Thoracic aorta (tissue), 2 donors: ENCODE data around the gene PLA2G15. TPM values are rescaled to one million over a fixed set of nuclear protein-coding genes. Genes with fewer than 3 reads are reported as not detected.

Experiments used
- ATAC-seq: fragments of 150-250 bp; one replicate; pipeline ENCODE4 v1.8.0; 2017; ENCODE audit warnings: low read depth; ENCODE audit not compliant: insufficient number of reproducible peaks, low FRiP score
- DNase-seq: peaks from one replicate; pipeline ENCODE4 v3.0.0-alpha.2; 2020; ENCODE audit warnings: low spot score
- H3K27ac ChIP-seq, 2 donors: fragments of 200-600 bp; sonication (generic); 1 replicate in 1 of 2; 2 replicates in 1 of 2; pipeline ENCODE4 v1.5.1; 2016; ENCODE audit warnings: mild to moderate bottlenecking in 2 of 2, moderate library complexity in 2 of 2
- H3K27me3 ChIP-seq: fragments of 200-600 bp; sonication (generic); replicated peaks from 2 replicates; pipeline ENCODE4 v1.6.0; 2016; ENCODE audit warnings: mild to moderate bottlenecking; ENCODE audit not compliant: insufficient read depth
- H3K36me3 ChIP-seq: fragments of 200-600 bp; sonication (generic); one replicate; pipeline ENCODE4 v1.5.1; 2016
- H3K4me1 ChIP-seq, 2 donors: fragments of 200-600 bp; sonication (generic); 1 replicate in 1 of 2; 2 replicates in 1 of 2; pipeline versions ENCODE4 v1.5.1 to v1.6.0; 2016; ENCODE audit warnings: low read depth in 2 of 2, mild to moderate bottlenecking in 1 of 2; ENCODE audit not compliant: control insufficient read depth in 1 of 2
- H3K4me3 ChIP-seq: fragments of 200-600 bp; sonication (generic); 2 replicates; pipeline ENCODE4 v1.5.1; 2016; ENCODE audit warnings: mild to moderate bottlenecking
- H3K9me3 ChIP-seq: fragments of 200-600 bp; sonication (generic); 2 replicates; pipeline ENCODE4 v1.5.1; 2016
- total RNA-seq, 2 donors: library from RNA; depleted of rRNA; stranded (reverse); fragments of >200 nt; gene quantifications; one replicate each; pipeline versions ENCODE4 v1.1.0 to v1.2.3, GENCODE V29; 2016
- TF ChIP-seq, protein P1 (sequence below): fragments of 200-600 bp; sonication (generic); IDR thresholded peaks from one replicate; pipeline ENCODE4 v1.5.1; 2019; ENCODE audit warnings: antibody characterized with exemption

The PLA2G15 gene
- total RNA-seq, 2 donors from 2014 or later: 17.8 to 34.9 TPM

DNA sequence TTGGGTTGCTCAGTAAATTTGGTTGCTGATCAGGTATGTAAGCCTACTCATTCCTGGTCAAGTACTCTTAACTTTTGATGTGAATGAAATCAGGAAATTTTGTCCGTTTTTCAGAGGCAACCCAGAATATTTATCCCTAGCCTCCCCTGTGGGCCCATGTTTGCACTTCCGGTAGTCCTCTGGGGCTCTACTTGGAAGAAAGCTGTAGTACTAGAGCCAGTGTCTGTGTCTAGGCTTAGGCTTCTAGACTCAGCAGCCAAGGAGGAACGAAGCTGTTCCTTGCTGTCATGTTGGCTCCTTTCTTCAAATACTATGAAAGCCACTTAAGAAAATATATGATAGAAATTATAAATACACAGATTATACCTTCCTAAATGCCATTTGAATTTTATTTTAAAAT, 30.4 kb upstream of the PLA2G15 start:
- H3K36me3 ChIP-seq: no peaks in the 10 kb centered on the region
- H3K4me1 ChIP-seq: no peaks in the 10 kb centered on the region
- DNase-seq (no peak), ATAC-seq (no peak)
- no peaks in the 10 kb centered on the region for H3K9me3 ChIP-seq
- TF ChIP-seq, protein P1, sequence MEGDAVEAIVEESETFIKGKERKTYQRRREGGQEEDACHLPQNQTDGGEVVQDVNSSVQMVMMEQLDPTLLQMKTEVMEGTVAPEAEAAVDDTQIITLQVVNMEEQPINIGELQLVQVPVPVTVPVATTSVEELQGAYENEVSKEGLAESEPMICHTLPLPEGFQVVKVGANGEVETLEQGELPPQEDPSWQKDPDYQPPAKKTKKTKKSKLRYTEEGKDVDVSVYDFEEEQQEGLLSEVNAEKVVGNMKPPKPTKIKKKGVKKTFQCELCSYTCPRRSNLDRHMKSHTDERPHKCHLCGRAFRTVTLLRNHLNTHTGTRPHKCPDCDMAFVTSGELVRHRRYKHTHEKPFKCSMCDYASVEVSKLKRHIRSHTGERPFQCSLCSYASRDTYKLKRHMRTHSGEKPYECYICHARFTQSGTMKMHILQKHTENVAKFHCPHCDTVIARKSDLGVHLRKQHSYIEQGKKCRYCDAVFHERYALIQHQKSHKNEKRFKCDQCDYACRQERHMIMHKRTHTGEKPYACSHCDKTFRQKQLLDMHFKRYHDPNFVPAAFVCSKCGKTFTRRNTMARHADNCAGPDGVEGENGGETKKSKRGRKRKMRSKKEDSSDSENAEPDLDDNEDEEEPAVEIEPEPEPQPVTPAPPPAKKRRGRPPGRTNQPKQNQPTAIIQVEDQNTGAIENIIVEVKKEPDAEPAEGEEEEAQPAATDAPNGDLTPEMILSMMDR: no peak
- no peak overlapping the region for H3K27ac ChIP-seq
- H3K4me3 ChIP-seq: no peak overlapping the region
- no peaks in the 10 kb centered on the region for H3K27me3 ChIP-seq

- no peak for ATAC-seq
- TF ChIP-seq, protein P1: no peak
Measured at GRCh38 chr16:68215302-68215701, 29.9 kb upstream of the PLA2G15 start.

DNA sequence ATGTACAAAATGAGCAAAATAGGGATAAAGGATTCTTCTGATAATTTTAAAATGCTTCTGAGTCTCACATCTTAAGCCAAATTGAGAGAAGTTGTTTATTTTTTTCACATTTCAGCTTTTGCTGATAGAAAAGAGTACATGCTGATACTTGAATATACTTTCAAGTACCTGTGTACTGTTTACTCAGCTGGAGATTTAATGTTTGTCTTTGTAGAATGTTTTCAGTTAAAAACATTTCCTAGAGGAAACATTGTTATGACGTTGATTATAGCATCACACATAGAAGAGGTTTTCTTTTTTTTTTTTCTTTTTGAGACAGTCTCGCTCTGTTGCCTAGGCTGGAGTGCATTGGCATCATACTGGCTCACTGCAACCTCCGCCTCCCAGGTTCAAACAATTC, 28.9 kb upstream of the PLA2G15 start:
- no peaks in the 10 kb centered on the region for H3K36me3 ChIP-seq
- no peak overlapping the region for H3K4me3 ChIP-seq
- no peak overlapping the region for H3K27ac ChIP-seq
- TF ChIP-seq, protein P1: no peak
- H3K27me3 ChIP-seq: no peaks in the 10 kb centered on the region
- no peaks in the 10 kb centered on the region for H3K4me1 ChIP-seq
- no peak for ATAC-seq
- H3K9me3 ChIP-seq: no peaks in the 10 kb centered on the region
- DNase-seq: no peak

More at GRCh38 chr16:68215302-68215701, 29.9 kb upstream of the PLA2G15 start:
- H3K4me3 ChIP-seq: no peak overlapping the region
- no peak overlapping the region for H3K27ac ChIP-seq
- no peaks in the 10 kb centered on the region for H3K4me1 ChIP-seq
- no peaks in the 10 kb centered on the region for H3K36me3 ChIP-seq
- no peaks in the 10 kb centered on the region for H3K27me3 ChIP-seq
- DNase-seq: no peak
- no peaks in the 10 kb centered on the region for H3K9me3 ChIP-seq

DNA sequence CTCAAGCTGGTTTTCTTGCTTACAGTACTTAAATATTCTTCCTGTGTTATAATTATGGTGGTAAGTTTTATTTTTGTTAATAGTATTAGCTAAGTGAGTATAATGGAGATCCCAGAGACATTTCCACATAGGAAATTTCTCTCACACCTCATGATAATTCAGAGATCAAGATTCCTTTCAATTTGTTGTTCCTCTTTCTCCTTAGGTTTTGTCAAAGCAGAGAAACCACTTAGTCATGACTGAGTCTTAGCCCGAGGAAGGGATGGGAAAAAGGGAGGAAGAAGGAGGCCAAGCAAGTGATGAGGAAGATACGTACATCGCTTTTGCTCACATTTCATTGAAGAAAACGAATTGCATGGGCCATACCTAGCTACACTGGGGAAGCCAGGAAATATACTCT, 27.7 kb upstream of the PLA2G15 start:
- Histone ChIP-seq H3K27me3 (no peaks in the 10 kb centered on the region), H3K4me3 (no peak overlapping the region), H3K9me3 (no peaks in the 10 kb centered on the region), H3K36me3 (no peaks in the 10 kb centered on the region), H3K4me1 (no peaks in the 10 kb centered on the region), H3K27ac (no peak overlapping the region)
- TF ChIP-seq, protein P1: no peak
- DNase-seq (no peak), ATAC-seq (no peak)

GRCh38 chr16:68219725-68220351, 25.3 kb upstream of the PLA2G15 start:
- H3K27ac ChIP-seq: no peak overlapping the region
- ATAC-seq: no peak

More at GRCh38 chr16:68219725-68220351, 25.3 kb upstream of the PLA2G15 start:
- Histone ChIP-seq H3K4me3 (no peak overlapping the region), H3K27me3 (no peaks in the 10 kb centered on the region), H3K4me1 (no peaks in the 10 kb centered on the region), H3K36me3 (no peaks in the 10 kb centered on the region), H3K9me3 (no peaks in the 10 kb centered on the region)
- TF ChIP-seq, protein P1: no peak
- no peak for DNase-seq
